SK-N-SH (cell line): Measurements from ENCODE around the gene FNDC1.

Experiments used
- FOXM1 ChIP-seq: IDR thresholded peaks from 2 replicates; pipeline ENCODE4 v1.4.0; 2012; ENCODE audit warnings: low read depth, mild to moderate bottlenecking
- NRF1 ChIP-seq: IDR thresholded peaks from 2 replicates; pipeline ENCODE4 v1.6.1; 2012; ENCODE audit warnings: low read depth, mild to moderate bottlenecking, low read length
- RAD21 ChIP-seq: IDR thresholded peaks from 2 replicates; pipeline ENCODE4 v1.6.1; 2012; ENCODE audit warnings: mild to moderate bottlenecking, low read length
- RXRA ChIP-seq: IDR thresholded peaks from 2 replicates; pipeline ENCODE4 v1.4.0; 2012; ENCODE audit warnings: low read depth, mild to moderate bottlenecking, borderline replicate concordance
- TF ChIP-seq, protein P1 (sequence below): fragments of 200-600 bp; sonication (generic); IDR thresholded peaks from 2 replicates; pipeline ENCODE4 v1.6.1; 2017; ENCODE audit warnings: antibody characterized with exemption, mild to moderate bottlenecking, moderate library complexity
- TF ChIP-seq, protein P2 (sequence below): IDR thresholded peaks from 2 replicates; pipeline ENCODE4 v1.4.0; 2012; ENCODE audit warnings: low read depth

DNA sequence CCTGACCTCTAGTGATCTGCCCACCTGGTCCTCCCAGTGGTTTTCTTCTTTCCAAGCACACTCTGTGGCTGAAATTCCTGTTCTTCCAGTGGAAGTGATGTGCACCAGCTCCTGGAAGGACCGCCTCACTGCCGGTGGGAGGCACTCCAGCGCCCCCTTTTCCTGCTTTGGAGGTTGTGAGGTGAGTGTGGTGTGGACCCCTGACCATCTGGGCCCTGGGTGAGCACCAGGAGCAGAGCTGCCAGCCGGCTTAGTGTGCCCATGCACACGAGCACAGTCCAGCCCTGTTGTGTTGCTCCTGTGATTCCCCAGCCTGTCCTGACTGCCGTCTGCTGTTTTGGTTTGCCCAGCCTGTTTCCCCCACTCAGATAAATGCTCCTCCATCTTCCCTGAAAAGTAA, 134.6 kb downstream of the FNDC1 start:
- TF ChIP-seq, protein P1, sequence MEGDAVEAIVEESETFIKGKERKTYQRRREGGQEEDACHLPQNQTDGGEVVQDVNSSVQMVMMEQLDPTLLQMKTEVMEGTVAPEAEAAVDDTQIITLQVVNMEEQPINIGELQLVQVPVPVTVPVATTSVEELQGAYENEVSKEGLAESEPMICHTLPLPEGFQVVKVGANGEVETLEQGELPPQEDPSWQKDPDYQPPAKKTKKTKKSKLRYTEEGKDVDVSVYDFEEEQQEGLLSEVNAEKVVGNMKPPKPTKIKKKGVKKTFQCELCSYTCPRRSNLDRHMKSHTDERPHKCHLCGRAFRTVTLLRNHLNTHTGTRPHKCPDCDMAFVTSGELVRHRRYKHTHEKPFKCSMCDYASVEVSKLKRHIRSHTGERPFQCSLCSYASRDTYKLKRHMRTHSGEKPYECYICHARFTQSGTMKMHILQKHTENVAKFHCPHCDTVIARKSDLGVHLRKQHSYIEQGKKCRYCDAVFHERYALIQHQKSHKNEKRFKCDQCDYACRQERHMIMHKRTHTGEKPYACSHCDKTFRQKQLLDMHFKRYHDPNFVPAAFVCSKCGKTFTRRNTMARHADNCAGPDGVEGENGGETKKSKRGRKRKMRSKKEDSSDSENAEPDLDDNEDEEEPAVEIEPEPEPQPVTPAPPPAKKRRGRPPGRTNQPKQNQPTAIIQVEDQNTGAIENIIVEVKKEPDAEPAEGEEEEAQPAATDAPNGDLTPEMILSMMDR = no peak
- TF ChIP-seq, protein P2, sequence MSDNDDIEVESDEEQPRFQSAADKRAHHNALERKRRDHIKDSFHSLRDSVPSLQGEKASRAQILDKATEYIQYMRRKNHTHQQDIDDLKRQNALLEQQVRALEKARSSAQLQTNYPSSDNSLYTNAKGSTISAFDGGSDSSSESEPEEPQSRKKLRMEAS = no peak
- TF ChIP-seq RAD21 (no peak), FOXM1 (no peak), NRF1 (no peak), RXRA (no peak)
